Astrocyte (in vitro differentiated cells and primary cell): ENCODE data around the gene SNX5.

Source experiments
- EZH2 ChIP-seq: IDR thresholded peaks from 2 replicates; pipeline ENCODE4 v1.6.1; 2012; ENCODE audit warnings: mild to moderate bottlenecking, low read length, inconsistent platforms; ENCODE audit not compliant: insufficient read depth
- TF ChIP-seq, protein P1 (sequence below): IDR thresholded peaks from 2 replicates; pipeline ENCODE4 v1.5.1; 2011; ENCODE audit warnings: low read depth, mild to moderate bottlenecking, inconsistent platforms, low read length, moderate library complexity; ENCODE audit not compliant: insufficient read depth

DNA sequence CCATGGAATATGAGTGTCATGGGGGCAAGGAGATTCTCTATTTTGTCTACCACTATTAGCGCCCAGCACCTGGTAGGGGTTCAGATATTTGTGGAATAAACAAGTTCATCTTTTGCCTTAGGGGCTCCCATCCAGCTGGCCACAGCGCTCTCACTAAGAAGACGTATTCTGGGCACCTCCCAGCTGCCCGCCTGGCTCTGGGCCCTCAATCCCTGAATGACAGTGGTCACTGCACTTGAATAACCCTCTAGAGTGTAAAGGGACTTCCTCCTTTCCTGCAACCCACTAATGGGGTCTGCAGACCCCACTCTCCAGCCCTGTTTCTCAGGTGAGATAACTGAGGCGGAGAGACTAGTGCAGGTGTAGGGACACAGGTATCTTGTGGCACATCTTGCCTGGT is 36.2 kb downstream of the SNX5 start:
- TF ChIP-seq, protein P1, sequence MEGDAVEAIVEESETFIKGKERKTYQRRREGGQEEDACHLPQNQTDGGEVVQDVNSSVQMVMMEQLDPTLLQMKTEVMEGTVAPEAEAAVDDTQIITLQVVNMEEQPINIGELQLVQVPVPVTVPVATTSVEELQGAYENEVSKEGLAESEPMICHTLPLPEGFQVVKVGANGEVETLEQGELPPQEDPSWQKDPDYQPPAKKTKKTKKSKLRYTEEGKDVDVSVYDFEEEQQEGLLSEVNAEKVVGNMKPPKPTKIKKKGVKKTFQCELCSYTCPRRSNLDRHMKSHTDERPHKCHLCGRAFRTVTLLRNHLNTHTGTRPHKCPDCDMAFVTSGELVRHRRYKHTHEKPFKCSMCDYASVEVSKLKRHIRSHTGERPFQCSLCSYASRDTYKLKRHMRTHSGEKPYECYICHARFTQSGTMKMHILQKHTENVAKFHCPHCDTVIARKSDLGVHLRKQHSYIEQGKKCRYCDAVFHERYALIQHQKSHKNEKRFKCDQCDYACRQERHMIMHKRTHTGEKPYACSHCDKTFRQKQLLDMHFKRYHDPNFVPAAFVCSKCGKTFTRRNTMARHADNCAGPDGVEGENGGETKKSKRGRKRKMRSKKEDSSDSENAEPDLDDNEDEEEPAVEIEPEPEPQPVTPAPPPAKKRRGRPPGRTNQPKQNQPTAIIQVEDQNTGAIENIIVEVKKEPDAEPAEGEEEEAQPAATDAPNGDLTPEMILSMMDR: no peak
- no peak for TF ChIP-seq EZH2
